ENCODE results near the gene PSMB5. TPM values are rescaled to one million over a fixed set of nuclear protein-coding genes. Genes with fewer than 3 reads are reported as not detected.

Gene PSMB5
- total and polyA plus RNA-seq, 2 of the 13 experiments (the other 11 are each of a cell fraction or from before 2014, with no cell fraction given): 705 to 871 TPM

- TF ChIP-seq ZNF138 (CRISPR knock-in tag; IDR thresholded peaks at IDR 0.05; ENCODE audit: low read depth) (peak; percentile 87; the same call in 1 of the 2 replicates), ZNF737 (CRISPR knock-in tag; IDR thresholded peaks at IDR 0.05; ENCODE audit: borderline replicate concordance) (peak; percentile 97; the same call in 1 of the 2 replicates), CC2D1A (CRISPR knock-in tag; IDR thresholded peaks at IDR 0.05) (peak; percentile 92; the same call in 1 of the 2 replicates), RCOR2 (CRISPR knock-in tag; IDR thresholded peaks at IDR 0.05) (peak; percentile 96), THYN1 (CRISPR knock-in tag; IDR thresholded peaks at IDR 0.05; ENCODE audit: borderline replicate concordance, low read depth) (peak; percentile 97; the same call in 1 of the 2 replicates), TAF1 (CRISPR knock-in tag; IDR thresholded peaks at IDR 0.05) (peak; percentile 100), SMARCE1 (IDR thresholded peaks at IDR 0.05; ENCODE audit: borderline replicate concordance) (no peak), ZNF781 (CRISPR knock-in tag; IDR thresholded peaks at IDR 0.05; ENCODE audit: borderline replicate concordance, not compliant biosample characterization) (peak; percentile 99), CEBPG (CRISPR knock-in tag; IDR thresholded peaks at IDR 0.05) (no peak; the same call in none of the 2 replicates), MLLT10 (CRISPR knock-in tag; IDR thresholded peaks at IDR 0.05) (peak; percentile 92), ZFX (CRISPR knock-in tag; IDR thresholded peaks at IDR 0.05; ENCODE audit: low read depth) (peak; percentile 88), ZNF580 (CRISPR knock-in tag; IDR thresholded peaks at IDR 0.05; ENCODE audit: borderline replicate concordance, low read depth) (peak; percentile 100), POLR2AphosphoS2 (IDR thresholded peaks at IDR 0.05; ENCODE audit: low read depth, low read length) (0 out of 2 replicates have a peak, but pooled peaks have one; percentile 40)
- TF ChIP-seq, protein P1, sequence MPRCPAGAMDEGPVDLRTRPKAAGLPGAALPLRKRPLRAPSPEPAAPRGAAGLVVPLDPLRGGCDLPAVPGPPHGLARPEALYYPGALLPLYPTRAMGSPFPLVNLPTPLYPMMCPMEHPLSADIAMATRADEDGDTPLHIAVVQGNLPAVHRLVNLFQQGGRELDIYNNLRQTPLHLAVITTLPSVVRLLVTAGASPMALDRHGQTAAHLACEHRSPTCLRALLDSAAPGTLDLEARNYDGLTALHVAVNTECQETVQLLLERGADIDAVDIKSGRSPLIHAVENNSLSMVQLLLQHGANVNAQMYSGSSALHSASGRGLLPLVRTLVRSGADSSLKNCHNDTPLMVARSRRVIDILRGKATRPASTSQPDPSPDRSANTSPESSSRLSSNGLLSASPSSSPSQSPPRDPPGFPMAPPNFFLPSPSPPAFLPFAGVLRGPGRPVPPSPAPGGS (CRISPR knock-in tag; IDR thresholded peaks at IDR 0.05): peak; percentile 100
- TF ChIP-seq, protein P2, sequence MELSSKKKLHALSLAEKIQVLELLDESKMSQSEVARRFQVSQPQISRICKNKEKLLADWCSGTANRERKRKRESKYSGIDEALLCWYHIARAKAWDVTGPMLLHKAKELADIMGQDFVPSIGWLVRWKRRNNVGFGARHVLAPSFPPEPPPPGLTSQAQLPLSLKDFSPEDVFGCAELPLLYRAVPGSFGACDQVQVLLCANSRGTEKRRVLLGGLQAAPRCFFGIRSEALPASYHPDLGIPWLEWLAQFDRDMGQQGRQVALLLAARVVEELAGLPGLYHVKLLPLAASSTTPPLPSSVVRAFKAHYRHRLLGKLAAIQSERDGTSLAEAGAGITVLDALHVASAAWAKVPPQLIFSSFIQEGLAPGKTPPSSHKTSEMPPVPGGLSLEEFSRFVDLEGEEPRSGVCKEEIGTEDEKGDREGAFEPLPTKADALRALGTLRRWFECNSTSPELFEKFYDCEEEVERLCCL (CRISPR knock-in tag; IDR thresholded peaks at IDR 0.05; ENCODE audit: borderline replicate concordance): peak; percentile 26
- TF ChIP-seq, protein P3, sequence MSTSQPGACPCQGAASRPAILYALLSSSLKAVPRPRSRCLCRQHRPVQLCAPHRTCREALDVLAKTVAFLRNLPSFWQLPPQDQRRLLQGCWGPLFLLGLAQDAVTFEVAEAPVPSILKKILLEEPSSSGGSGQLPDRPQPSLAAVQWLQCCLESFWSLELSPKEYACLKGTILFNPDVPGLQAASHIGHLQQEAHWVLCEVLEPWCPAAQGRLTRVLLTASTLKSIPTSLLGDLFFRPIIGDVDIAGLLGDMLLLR (CRISPR knock-in tag; IDR thresholded peaks at IDR 0.05): peak; percentile 99
- TF ChIP-seq, protein P4, sequence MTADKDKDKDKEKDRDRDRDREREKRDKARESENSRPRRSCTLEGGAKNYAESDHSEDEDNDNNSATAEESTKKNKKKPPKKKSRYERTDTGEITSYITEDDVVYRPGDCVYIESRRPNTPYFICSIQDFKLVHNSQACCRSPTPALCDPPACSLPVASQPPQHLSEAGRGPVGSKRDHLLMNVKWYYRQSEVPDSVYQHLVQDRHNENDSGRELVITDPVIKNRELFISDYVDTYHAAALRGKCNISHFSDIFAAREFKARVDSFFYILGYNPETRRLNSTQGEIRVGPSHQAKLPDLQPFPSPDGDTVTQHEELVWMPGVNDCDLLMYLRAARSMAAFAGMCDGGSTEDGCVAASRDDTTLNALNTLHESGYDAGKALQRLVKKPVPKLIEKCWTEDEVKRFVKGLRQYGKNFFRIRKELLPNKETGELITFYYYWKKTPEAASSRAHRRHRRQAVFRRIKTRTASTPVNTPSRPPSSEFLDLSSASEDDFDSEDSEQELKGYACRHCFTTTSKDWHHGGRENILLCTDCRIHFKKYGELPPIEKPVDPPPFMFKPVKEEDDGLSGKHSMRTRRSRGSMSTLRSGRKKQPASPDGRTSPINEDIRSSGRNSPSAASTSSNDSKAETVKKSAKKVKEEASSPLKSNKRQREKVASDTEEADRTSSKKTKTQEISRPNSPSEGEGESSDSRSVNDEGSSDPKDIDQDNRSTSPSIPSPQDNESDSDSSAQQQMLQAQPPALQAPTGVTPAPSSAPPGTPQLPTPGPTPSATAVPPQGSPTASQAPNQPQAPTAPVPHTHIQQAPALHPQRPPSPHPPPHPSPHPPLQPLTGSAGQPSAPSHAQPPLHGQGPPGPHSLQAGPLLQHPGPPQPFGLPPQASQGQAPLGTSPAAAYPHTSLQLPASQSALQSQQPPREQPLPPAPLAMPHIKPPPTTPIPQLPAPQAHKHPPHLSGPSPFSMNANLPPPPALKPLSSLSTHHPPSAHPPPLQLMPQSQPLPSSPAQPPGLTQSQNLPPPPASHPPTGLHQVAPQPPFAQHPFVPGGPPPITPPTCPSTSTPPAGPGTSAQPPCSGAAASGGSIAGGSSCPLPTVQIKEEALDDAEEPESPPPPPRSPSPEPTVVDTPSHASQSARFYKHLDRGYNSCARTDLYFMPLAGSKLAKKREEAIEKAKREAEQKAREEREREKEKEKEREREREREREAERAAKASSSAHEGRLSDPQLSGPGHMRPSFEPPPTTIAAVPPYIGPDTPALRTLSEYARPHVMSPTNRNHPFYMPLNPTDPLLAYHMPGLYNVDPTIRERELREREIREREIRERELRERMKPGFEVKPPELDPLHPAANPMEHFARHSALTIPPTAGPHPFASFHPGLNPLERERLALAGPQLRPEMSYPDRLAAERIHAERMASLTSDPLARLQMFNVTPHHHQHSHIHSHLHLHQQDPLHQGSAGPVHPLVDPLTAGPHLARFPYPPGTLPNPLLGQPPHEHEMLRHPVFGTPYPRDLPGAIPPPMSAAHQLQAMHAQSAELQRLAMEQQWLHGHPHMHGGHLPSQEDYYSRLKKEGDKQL (CRISPR knock-in tag; IDR thresholded peaks at IDR 0.05; ENCODE audit: low read depth): peak; percentile 89
- TF ChIP-seq, protein P5, sequence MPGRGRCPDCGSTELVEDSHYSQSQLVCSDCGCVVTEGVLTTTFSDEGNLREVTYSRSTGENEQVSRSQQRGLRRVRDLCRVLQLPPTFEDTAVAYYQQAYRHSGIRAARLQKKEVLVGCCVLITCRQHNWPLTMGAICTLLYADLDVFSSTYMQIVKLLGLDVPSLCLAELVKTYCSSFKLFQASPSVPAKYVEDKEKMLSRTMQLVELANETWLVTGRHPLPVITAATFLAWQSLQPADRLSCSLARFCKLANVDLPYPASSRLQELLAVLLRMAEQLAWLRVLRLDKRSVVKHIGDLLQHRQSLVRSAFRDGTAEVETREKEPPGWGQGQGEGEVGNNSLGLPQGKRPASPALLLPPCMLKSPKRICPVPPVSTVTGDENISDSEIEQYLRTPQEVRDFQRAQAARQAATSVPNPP (CRISPR knock-in tag; IDR thresholded peaks at IDR 0.05): peak; percentile 95; the same call in 1 of the 2 replicates
These were observed 27.9 kb downstream of the PSMB5 start (continued) for GRCh38 chr14:23006544-23007419.
